ENCODE data around the gene TMSB4X.

Gene TMSB4X

DNA sequence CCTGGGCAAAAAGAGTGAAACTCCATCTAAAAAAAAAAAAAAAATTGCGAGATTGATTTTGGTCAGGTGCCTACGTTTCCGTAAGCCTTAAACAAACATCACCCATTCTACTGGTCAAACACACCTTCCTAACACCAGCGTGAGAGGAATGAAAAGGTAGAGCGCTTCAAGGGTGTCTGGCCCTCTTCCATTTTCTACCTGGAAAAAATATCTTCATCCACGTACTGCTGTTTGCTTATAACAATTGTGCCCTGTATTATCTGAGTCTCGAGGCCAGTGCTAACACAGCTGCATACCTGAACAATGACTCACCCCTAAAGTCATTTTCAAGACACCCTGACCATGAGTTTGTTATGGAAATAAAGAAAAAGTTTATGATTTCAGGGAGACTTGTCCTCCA is 13.9 kb downstream of the TMSB4X start:
- Histone ChIP-seq H3K9ac (ENCODE audit: low read depth, low read length) (no peak overlapping the region), H3K4me1 (ENCODE audit: control insufficient read depth, insufficient read depth, low read length) (peaks cover 9% of the 10 kb centered on the region), H3K4me2 (ENCODE audit: low read length) (no peak overlapping the region), H3K4me3 (ENCODE audit: low read length) (no peak overlapping the region), H3K27me3 (ENCODE audit: control insufficient read depth, insufficient read depth, low read length) (no peaks in the 10 kb centered on the region), H3K9me3 (replicated peaks; ENCODE audit: low read length) (no peaks in the 10 kb centered on the region), H3K36me3 (ENCODE audit: insufficient read depth, low read length) (no peaks in the 10 kb centered on the region)

DNA sequence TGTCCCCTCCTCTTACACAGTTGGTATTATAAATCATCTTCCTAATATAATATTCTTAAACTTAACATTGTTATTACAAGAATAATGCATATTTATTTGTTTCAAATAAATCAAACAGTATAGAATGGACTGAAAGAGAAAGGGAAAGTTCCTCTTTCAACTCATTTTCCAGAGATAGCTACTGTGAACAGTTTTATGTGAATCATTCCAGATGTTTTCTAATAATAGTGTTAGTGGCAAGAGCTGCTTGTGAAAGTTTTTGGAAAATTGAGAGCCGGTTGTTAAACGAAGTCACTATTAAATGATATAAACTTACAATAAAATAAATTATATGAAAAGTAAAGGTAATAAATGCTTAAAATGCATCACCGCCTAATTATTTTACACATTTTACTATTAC is 14.6 kb downstream of the TMSB4X start:
- H3K9me3 ChIP-seq (replicated peaks; ENCODE audit: low read length) = no peaks in the 10 kb centered on the region
- H3K4me2 ChIP-seq (ENCODE audit: low read length) = no peak overlapping the region
- no peaks in the 10 kb centered on the region for H3K36me3 ChIP-seq (ENCODE audit: insufficient read depth, low read length)
- no peak overlapping the region for H3K9ac ChIP-seq (ENCODE audit: low read depth, low read length)
- H3K4me3 ChIP-seq (ENCODE audit: low read length) = no peak overlapping the region
- H3K4me1 ChIP-seq (ENCODE audit: control insufficient read depth, insufficient read depth, low read length) = peaks cover 8% of the 10 kb centered on the region
- no peaks in the 10 kb centered on the region for H3K27me3 ChIP-seq (ENCODE audit: control insufficient read depth, insufficient read depth, low read length)

DNA sequence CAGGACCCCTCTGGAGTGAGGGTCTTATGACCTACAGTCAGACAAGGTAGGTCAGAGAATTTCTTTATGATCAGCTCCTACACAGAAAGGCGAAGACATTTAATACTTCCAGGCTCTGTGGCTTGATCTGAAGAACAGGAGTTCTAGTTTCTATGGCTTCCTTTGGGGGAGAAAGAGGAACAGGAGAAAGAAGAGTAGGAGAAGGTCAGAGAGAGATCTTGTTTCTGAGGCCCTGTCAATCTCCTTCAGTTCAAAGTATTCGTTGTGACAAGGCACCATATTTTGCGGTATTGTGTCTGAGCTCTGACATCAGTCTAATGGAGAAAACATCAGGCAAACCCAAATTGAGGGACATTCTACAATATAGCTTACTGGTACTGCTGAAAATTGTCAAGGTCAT is 16.7 kb downstream of the TMSB4X start:
- no peaks in the 10 kb centered on the region for H3K36me3 ChIP-seq (ENCODE audit: insufficient read depth, low read length)
- no peaks in the 10 kb centered on the region for H3K9me3 ChIP-seq (replicated peaks; ENCODE audit: low read length)
- no peak overlapping the region for H3K4me2 ChIP-seq (ENCODE audit: low read length)
- H3K4me3 ChIP-seq (ENCODE audit: low read length) = no peak overlapping the region
- H3K4me1 ChIP-seq (ENCODE audit: control insufficient read depth, insufficient read depth, low read length) = no peaks in the 10 kb centered on the region
- H3K9ac ChIP-seq (ENCODE audit: low read depth, low read length) = no peak overlapping the region
- no peaks in the 10 kb centered on the region for H3K27me3 ChIP-seq (ENCODE audit: control insufficient read depth, insufficient read depth, low read length)

DNA sequence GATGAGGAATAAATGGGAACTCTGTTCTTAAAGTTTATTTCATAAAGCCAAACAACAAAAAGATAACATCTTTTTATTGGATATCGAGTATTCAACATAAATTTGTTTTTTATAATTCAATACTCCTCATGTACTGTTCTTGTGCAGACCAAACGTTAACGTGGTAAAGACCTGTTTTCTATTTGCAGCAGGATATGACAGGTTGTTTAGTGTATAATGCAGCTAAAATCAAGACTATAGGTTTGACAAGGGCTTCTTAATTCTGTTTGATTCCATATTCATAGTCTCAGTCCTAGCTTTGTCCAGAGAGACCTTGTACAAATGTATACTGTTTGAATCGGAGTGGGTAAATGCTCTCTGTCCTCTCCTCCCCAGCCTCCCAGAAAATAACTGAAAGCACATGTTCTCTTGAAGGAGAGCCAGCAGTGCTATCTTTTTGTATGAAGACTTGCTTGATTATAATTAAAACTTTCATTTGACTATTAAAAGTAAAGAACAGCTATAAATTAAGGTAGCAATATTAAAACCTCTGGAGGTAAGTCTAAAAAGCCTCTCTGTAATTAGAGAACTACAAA is 17.7 kb downstream of the TMSB4X start:
- no peak overlapping the region for H3K4me2 ChIP-seq (ENCODE audit: low read length)

DNA sequence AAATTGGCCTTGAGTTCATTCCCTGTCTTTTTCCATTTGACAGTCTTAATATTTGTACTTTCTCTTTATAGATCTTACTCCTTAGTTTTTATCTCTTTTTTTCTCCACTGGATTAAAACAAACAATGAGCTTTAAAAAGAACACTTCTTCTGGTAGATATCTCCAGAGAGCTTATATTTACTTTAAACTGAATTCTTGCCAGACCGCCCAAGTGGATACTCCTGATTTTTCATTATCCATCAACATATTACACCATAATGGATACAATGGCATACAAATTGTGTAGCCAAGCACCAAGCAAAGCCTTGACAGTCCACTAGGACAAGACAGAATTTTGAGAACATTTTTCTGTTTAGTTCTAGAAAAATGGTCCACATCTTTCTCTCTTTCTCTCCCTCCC is 18.9 kb downstream of the TMSB4X start:
- no peak overlapping the region for H3K4me3 ChIP-seq (ENCODE audit: low read length)

More for the DNA sequence above, 17.7 kb downstream of the TMSB4X start:
- Histone ChIP-seq H3K9ac (ENCODE audit: low read depth, low read length) (no peak overlapping the region), H3K36me3 (ENCODE audit: insufficient read depth, low read length) (no peaks in the 10 kb centered on the region), H3K27me3 (ENCODE audit: control insufficient read depth, insufficient read depth, low read length) (no peaks in the 10 kb centered on the region), H3K9me3 (replicated peaks; ENCODE audit: low read length) (no peaks in the 10 kb centered on the region), H3K4me1 (ENCODE audit: control insufficient read depth, insufficient read depth, low read length) (no peaks in the 10 kb centered on the region), H3K4me3 (ENCODE audit: low read length) (no peak overlapping the region)

DNA sequence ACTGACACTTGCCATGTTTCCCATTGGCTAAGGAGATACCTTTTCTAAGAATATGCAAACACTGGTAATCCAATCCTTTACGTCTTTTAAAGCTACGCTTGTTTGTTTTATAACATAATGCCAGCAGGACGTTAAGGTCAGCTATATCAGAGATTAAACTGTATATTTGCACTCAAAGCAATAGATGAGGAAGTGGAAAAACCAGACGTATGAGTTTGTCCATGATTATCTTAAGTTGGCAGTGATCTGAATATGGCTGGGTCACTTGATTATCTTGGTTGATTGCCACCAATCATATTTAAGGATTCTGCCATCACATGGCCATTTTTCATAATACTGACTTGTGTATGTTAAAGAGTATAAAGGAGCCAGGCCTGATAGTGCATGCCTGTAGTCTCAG is 19.4 kb downstream of the TMSB4X start:
- Histone ChIP-seq H3K4me3 (ENCODE audit: low read length) (no peak overlapping the region), H3K9me3 (replicated peaks; ENCODE audit: low read length) (no peaks in the 10 kb centered on the region), H3K27me3 (ENCODE audit: control insufficient read depth, insufficient read depth, low read length) (no peaks in the 10 kb centered on the region), H3K4me2 (ENCODE audit: low read length) (no peak overlapping the region), H3K36me3 (ENCODE audit: insufficient read depth, low read length) (no peaks in the 10 kb centered on the region), H3K9ac (ENCODE audit: low read depth, low read length) (no peak overlapping the region), H3K4me1 (ENCODE audit: control insufficient read depth, insufficient read depth, low read length) (no peaks in the 10 kb centered on the region)

More for the DNA sequence above, 18.9 kb downstream of the TMSB4X start:
- H3K36me3 ChIP-seq (ENCODE audit: insufficient read depth, low read length) = no peaks in the 10 kb centered on the region
- no peaks in the 10 kb centered on the region for H3K27me3 ChIP-seq (ENCODE audit: control insufficient read depth, insufficient read depth, low read length)
- H3K4me2 ChIP-seq (ENCODE audit: low read length) = no peak overlapping the region
- H3K9me3 ChIP-seq (replicated peaks; ENCODE audit: low read length) = no peaks in the 10 kb centered on the region
- no peak overlapping the region for H3K9ac ChIP-seq (ENCODE audit: low read depth, low read length)
- no peaks in the 10 kb centered on the region for H3K4me1 ChIP-seq (ENCODE audit: control insufficient read depth, insufficient read depth, low read length)

DNA sequence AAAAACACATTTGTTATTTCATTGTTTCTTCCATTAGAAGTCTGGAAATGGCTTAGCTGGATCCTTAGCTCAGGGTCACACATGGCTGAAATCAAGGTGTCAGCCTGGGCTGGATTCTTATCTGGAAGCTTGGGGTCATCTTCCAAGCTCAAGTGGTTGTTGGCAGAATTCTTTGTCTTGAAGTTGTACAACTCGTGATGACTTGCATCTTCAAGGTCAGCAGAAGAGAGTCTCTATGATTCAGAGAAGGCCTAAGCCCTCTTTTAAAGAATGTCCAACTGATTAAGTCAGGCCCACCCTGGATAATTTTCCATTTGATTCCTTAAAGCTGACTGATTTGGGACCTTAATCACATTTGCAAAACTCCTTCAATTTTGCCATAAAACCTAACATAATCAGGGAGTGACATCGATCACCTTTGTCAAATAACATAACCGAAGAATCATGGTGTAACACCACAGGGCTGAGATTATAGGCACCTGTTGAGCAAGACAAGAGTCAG is 22.1 kb downstream of the TMSB4X start:
- no peak overlapping the region for H3K4me2 ChIP-seq (ENCODE audit: low read length)
- no peaks in the 10 kb centered on the region for H3K4me1 ChIP-seq (ENCODE audit: control insufficient read depth, insufficient read depth, low read length)
- H3K9me3 ChIP-seq (replicated peaks; ENCODE audit: low read length) = no peaks in the 10 kb centered on the region
- no peaks in the 10 kb centered on the region for H3K27me3 ChIP-seq (ENCODE audit: control insufficient read depth, insufficient read depth, low read length)
- no peak overlapping the region for H3K4me3 ChIP-seq (ENCODE audit: low read length)
- H3K9ac ChIP-seq (ENCODE audit: low read depth, low read length) = no peak overlapping the region
- no peaks in the 10 kb centered on the region for H3K36me3 ChIP-seq (ENCODE audit: insufficient read depth, low read length)

DNA sequence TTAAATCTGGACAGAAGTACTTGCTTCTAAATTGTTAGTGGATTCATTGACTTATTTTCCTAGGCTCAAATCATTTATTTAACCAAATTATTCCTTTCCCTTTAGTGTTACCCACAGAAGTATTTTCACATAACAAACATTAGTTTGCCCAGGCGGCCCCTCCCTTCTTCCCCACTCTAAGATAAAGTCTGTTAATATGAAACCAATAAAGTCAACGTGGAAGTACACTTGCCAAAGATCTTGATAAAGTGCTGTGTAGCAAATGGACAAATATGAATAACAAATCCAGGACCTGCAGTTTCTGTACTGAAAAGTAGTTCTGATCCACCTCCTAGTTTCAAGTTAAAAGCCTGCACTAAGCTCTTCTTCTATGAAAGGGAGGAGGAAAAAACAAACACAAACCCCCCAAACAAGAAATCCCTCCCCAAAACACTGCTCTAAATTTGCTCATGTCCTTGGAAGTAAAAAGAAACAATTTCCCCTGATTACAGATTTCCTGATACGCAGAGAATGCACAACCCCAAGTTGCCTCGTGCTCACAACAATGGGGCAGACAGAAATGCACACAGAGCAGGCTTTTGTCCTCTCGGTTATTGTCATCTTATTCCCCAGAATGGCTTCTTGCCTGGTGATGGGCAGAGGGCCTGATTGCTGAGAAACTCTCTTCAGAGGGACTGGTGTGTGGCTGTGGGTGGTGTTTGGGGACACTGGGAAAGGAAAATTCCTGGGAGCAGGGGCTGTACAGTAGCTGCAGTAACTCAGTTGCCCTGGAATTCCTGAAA is 23.2 kb downstream of the TMSB4X start:
- H3K9ac ChIP-seq (ENCODE audit: low read depth, low read length) = no peak overlapping the region
- H3K9me3 ChIP-seq (replicated peaks; ENCODE audit: low read length) = no peaks in the 10 kb centered on the region
- H3K27me3 ChIP-seq (ENCODE audit: control insufficient read depth, insufficient read depth, low read length) = no peaks in the 10 kb centered on the region
- H3K36me3 ChIP-seq (ENCODE audit: insufficient read depth, low read length) = no peaks in the 10 kb centered on the region
- H3K4me3 ChIP-seq (ENCODE audit: low read length) = no peak overlapping the region
- H3K4me1 ChIP-seq (ENCODE audit: control insufficient read depth, insufficient read depth, low read length) = no peaks in the 10 kb centered on the region
- H3K4me2 ChIP-seq (ENCODE audit: low read length) = no peak overlapping the region

DNA sequence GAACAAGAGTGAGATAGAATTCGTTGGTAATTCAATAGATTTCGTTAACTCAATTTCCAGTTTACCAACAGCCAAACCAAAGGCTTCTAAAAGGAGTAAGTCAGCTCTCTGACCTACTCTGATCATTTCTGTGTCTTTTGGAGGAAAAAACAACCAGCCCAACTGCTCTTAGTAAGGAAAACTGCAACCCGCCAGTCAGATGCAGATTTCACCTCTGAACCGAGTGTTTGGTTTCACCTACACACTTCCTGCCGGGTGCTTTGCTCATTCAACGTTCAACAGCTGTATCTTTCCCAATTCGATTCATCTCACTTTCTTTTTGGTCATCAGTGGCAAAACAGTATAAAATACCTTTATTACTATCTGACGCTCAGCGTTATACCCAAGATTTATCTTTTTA is 24.5 kb downstream of the TMSB4X start:
- no peaks in the 10 kb centered on the region for H3K36me3 ChIP-seq (ENCODE audit: insufficient read depth, low read length)
- H3K27me3 ChIP-seq (ENCODE audit: control insufficient read depth, insufficient read depth, low read length) = no peaks in the 10 kb centered on the region
- no peak overlapping the region for H3K9ac ChIP-seq (ENCODE audit: low read depth, low read length)
- no peak overlapping the region for H3K4me3 ChIP-seq (ENCODE audit: low read length)
- H3K9me3 ChIP-seq (replicated peaks; ENCODE audit: low read length) = no peaks in the 10 kb centered on the region
- no peaks in the 10 kb centered on the region for H3K4me1 ChIP-seq (ENCODE audit: control insufficient read depth, insufficient read depth, low read length)
- H3K4me2 ChIP-seq (ENCODE audit: low read length) = no peak overlapping the region

DNA sequence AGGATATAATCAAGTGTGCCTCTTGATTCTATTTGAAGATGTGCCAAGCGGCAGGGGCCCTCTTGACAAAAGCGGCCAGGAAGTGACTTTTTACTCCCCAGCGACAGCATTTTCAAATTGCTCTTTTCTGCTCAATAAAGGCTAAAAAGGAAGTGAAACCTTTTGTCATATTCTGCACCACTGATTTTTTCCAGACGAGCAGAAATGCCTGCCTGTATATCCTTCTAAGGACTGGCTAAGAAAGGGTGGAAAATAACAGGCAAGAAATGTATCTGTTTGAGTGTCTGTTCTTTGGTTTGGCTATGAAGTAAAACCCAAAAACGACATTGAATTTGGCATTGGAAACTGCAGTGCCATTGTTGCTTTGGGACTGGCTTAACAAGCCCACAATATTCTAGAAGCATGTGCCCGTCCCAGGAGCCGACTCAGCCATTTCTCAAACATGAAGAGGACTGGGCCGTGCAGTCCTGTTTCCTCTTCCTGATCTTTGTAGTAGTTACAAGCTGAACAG is 25.4 kb downstream of the TMSB4X start:
- Histone ChIP-seq H3K4me3 (ENCODE audit: low read length) (no peak overlapping the region), H3K9ac (ENCODE audit: low read depth, low read length) (no peak overlapping the region), H3K4me2 (ENCODE audit: low read length) (no peak overlapping the region), H3K27me3 (ENCODE audit: control insufficient read depth, insufficient read depth, low read length) (no peaks in the 10 kb centered on the region), H3K36me3 (ENCODE audit: insufficient read depth, low read length) (no peaks in the 10 kb centered on the region), H3K4me1 (ENCODE audit: control insufficient read depth, insufficient read depth, low read length) (no peaks in the 10 kb centered on the region), H3K9me3 (replicated peaks; ENCODE audit: low read length) (no peaks in the 10 kb centered on the region)

DNA sequence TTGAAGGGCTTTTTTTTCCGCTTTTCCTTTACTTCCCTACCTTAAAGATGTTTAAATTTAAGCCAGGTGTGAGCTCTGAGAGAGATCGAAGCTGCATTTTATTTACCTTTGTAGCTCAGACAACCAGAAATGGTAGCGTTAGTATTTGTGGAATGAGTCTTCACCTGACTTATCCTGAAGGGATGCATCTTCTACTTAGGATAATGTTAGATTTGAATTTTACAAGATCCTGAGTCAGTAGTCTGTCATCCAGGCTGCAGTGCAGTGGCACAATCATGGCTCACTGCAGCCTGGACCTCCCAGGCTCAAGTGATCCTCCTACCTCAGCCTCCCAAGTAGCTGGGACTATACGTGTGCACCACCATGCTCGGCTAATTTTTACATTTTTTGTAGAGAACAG is 26.2 kb downstream of the TMSB4X start:
- no peak overlapping the region for H3K9ac ChIP-seq (ENCODE audit: low read depth, low read length)
- no peaks in the 10 kb centered on the region for H3K36me3 ChIP-seq (ENCODE audit: insufficient read depth, low read length)
- H3K27me3 ChIP-seq (ENCODE audit: control insufficient read depth, insufficient read depth, low read length) = no peaks in the 10 kb centered on the region
- peaks cover 3% of the 10 kb centered on the region for H3K4me1 ChIP-seq (ENCODE audit: control insufficient read depth, insufficient read depth, low read length)
- H3K4me2 ChIP-seq (ENCODE audit: low read length) = no peak overlapping the region
- H3K9me3 ChIP-seq (replicated peaks; ENCODE audit: low read length) = no peaks in the 10 kb centered on the region
- no peak overlapping the region for H3K4me3 ChIP-seq (ENCODE audit: low read length)
